Right cardiac atrium (tissue), 5 donors: ENCODE data around the gene OTUD7B. TPM values are rescaled to one million over a fixed set of nuclear protein-coding genes. Genes with fewer than 3 reads are reported as not detected.
A peak's percentile ranks its signal among the peaks of the same experiment; 100 is the strongest.

Experiments used
- ATAC-seq, 2 donors: fragments of 200-7000 bp; cut with Tn5 transposase; one replicate each; pipeline versions ENCODE4 v1.8.0 to v1.9.1; 2020; ENCODE audit warnings: moderate library complexity in 2 of 2, mild to moderate bottlenecking in 1 of 2
- DNase-seq, 3 donors: peaks; one replicate each; pipeline ENCODE4 v3.0.0-alpha.2; 2020
- H3K27ac ChIP-seq: one replicate; pipeline ENCODE4 v1.5.1; 2013; ENCODE audit warnings: mild to moderate bottlenecking, low read length, control low read depth, moderate library complexity
- H3K27me3 ChIP-seq: one replicate; pipeline ENCODE4 v1.6.1; 2013; ENCODE audit not compliant: control insufficient read depth, insufficient read depth
- H3K4me1 ChIP-seq: one replicate; pipeline ENCODE4 v1.6.1; 2013; ENCODE audit warnings: low read length; ENCODE audit not compliant: control insufficient read depth, insufficient read depth
- H3K4me3 ChIP-seq: one replicate; pipeline ENCODE4 v1.5.1; 2013; ENCODE audit warnings: low read length, control low read depth
- H3K9me3 ChIP-seq: one replicate; pipeline ENCODE4 v1.6.1; 2013; ENCODE audit warnings: low read length; ENCODE audit not compliant: control insufficient read depth
- WGBS: extraction: QIAGEN DNeasy Blood & Tissue Kit; methylation state at CpG from one replicate; pipeline ENCODE4 v1.1.7; 2013; 5-methylcytosine and 5-hydroxymethylcytosine counted together
- intact Hi-C, 4 donors: fragments of 100-400 bp; cut with DNase I; formaldehyde crosslinking; loops; one replicate each; pipeline versions ENCODE4 v1.11.0 to v1.14.0; 2022 to 2023
- polyA plus RNA-seq: library from polyadenylated mRNA; stranded (reverse); fragments of 200-250 nt; gene quantifications from one replicate; pipeline ENCODE4 v1.2.3, GENCODE V29; 2013
- total RNA-seq, 4 donors: library from RNA; stranded (reverse); fragmentation: NEBNext Ultra II Directional; extraction: Animal tissue kit (Norgen Biotek cat#: 25700); gene quantifications; one replicate each; pipeline ENCODE4 v1.2.1, GENCODE V29; 2021
- donor health status: healthy with polysubstance abuse.
- donor health status: DM: no; HTN: yes; CAD: no.
- donor health status: DM: no; HTN: no; CAD: no.
- donor health status: DM: no; HTN: yes; CAD: no; lungs with severe emphysema.
- donor health status: DM: yes; HTN: yes; CAD: no.

The OTUD7B gene
- total and polyA plus RNA-seq, 5 donors, result 9.6 to 27.2 (median 26.2) TPM

GRCh38 chr1:149979245-149979971, 31.1 kb downstream of the OTUD7B start:
- ATAC-seq (no peak), DNase-seq (no peak)
- Histone ChIP-seq H3K4me3 (no peak overlapping the region), H3K27ac (no peak overlapping the region), H3K4me1 (peaks cover 3% of the 10 kb centered on the region), H3K27me3 (no peaks in the 10 kb centered on the region), H3K9me3 (no peaks in the 10 kb centered on the region)
- 88% methylated on average over 2 of the region's 2 CpGs for WGBS
- intact Hi-C loops, result no loop called here

- DNase-seq (no peak), ATAC-seq (no peak)
- intact Hi-C loops, result no loop called here
- 29% methylated on average over 1 of the region's 1 CpG for WGBS
- no peaks in the 10 kb centered on the region for H3K9me3 ChIP-seq
- peaks cover 3% of the 10 kb centered on the region for H3K4me1 ChIP-seq
- H3K4me3 ChIP-seq, result no peak overlapping the region
- no peaks in the 10 kb centered on the region for H3K27me3 ChIP-seq
- H3K27ac ChIP-seq, result no peak overlapping the region
Observed at GRCh38 chr1:149978547-149979023, 31.9 kb downstream of the OTUD7B start.

GRCh38 chr1:149977345-149977744, 33.2 kb downstream of the OTUD7B start:
- DNase-seq (no peak), ATAC-seq (no peak)
- H3K27me3 ChIP-seq, result no peaks in the 10 kb centered on the region
- WGBS, result 84% methylated on average over 3 of the region's 3 CpGs
- no peaks in the 10 kb centered on the region for H3K9me3 ChIP-seq
- intact Hi-C loops, result no loop called here
- no peak overlapping the region for H3K4me3 ChIP-seq
- no peak overlapping the region for H3K27ac ChIP-seq
- peaks cover 3% of the 10 kb centered on the region for H3K4me1 ChIP-seq

- 96% methylated on average over 2 of the region's 2 CpGs for WGBS
Observed at GRCh38 chr1:149972547-149972946, 38.0 kb downstream of the OTUD7B start.

GRCh38 chr1:149967646-149968045, 42.9 kb downstream of the OTUD7B start:
- no peaks in the 10 kb centered on the region for H3K4me1 ChIP-seq
- DNase-seq (no peak), ATAC-seq (no peak)
- H3K4me3 ChIP-seq, result no peak overlapping the region
- no peaks in the 10 kb centered on the region for H3K9me3 ChIP-seq
- H3K27ac ChIP-seq, result no peak overlapping the region
- intact Hi-C loops, result loop anchor here in 1 of 4 donors (10.0 kb wide), 2 partner anchors 77 to 197 kb away; no protein-coding TSS in a partner anchor
- H3K27me3 ChIP-seq, result no peaks in the 10 kb centered on the region

More at GRCh38 chr1:149972547-149972946, 38.0 kb downstream of the OTUD7B start:
- no peak overlapping the region for H3K27ac ChIP-seq
- H3K9me3 ChIP-seq, result no peaks in the 10 kb centered on the region
- H3K4me1 ChIP-seq, result no peaks in the 10 kb centered on the region
- no peak overlapping the region for H3K4me3 ChIP-seq
- DNase-seq (no peak), ATAC-seq (no peak)
- intact Hi-C loops, result loop anchor here in 1 of 4 donors (5.0 kb wide), 1 partner anchor 35 kb away; no protein-coding TSS in a partner anchor
- no peaks in the 10 kb centered on the region for H3K27me3 ChIP-seq

- Histone ChIP-seq H3K4me1 (no peaks in the 10 kb centered on the region), H3K9me3 (no peaks in the 10 kb centered on the region), H3K27me3 (no peaks in the 10 kb centered on the region), H3K27ac (no peak overlapping the region), H3K4me3 (no peak overlapping the region)
- WGBS, result 83% methylated on average over 3 of the region's 3 CpGs
- intact Hi-C loops, result loop anchor here in 1 of 4 donors (10.0 kb wide), 2 partner anchors 78 to 198 kb away; no protein-coding TSS in a partner anchor
- ATAC-seq (no peak), DNase-seq (no peak)
Observed at GRCh38 chr1:149967041-149967440, 43.5 kb downstream of the OTUD7B start.

- no peak for ATAC-seq
- 79% methylated on average over 1 of the region's 1 CpG for WGBS
Observed at GRCh38 chr1:149966405-149966804, 44.1 kb downstream of the OTUD7B start.

GRCh38 chr1:149965440-149965839, 45.1 kb downstream of the OTUD7B start:
- DNase-seq (no peak), ATAC-seq (no peak)
- Histone ChIP-seq H3K4me1 (no peaks in the 10 kb centered on the region), H3K27me3 (no peaks in the 10 kb centered on the region), H3K9me3 (no peaks in the 10 kb centered on the region), H3K27ac (no peak overlapping the region), H3K4me3 (no peak overlapping the region)
- WGBS, result 88% methylated on average over 3 of the region's 3 CpGs
- intact Hi-C loops, result loop anchor here in 1 of 4 donors (10.0 kb wide), 2 partner anchors 79 to 199 kb away; no protein-coding TSS in a partner anchor

More at GRCh38 chr1:149966405-149966804, 44.1 kb downstream of the OTUD7B start:
- DNase-seq, result no peak
- H3K9me3 ChIP-seq, result no peaks in the 10 kb centered on the region
- H3K27me3 ChIP-seq, result no peaks in the 10 kb centered on the region
- H3K4me3 ChIP-seq, result no peak overlapping the region
- H3K4me1 ChIP-seq, result no peaks in the 10 kb centered on the region
- no peak overlapping the region for H3K27ac ChIP-seq
- intact Hi-C loops, result loop anchor here in 1 of 4 donors (10.0 kb wide), 2 partner anchors 78 to 198 kb away; no protein-coding TSS in a partner anchor

GRCh38 chr1:149963358-149963757, 47.2 kb downstream of the OTUD7B start:
- Histone ChIP-seq H3K27ac (no peak overlapping the region), H3K4me1 (no peaks in the 10 kb centered on the region), H3K9me3 (no peaks in the 10 kb centered on the region), H3K4me3 (no peak overlapping the region), H3K27me3 (no peaks in the 10 kb centered on the region)
- 46% methylated on average over 3 of the region's 3 CpGs for WGBS
- ATAC-seq, result peak in 1 of 2 donors; percentile 53
- no peak for DNase-seq
- intact Hi-C loops, result loop anchor here (2.0 to 10.0 kb wide), 5 partner anchors 81 to 204 kb away; no protein-coding TSS in a partner anchor

GRCh38 chr1:149962736-149963135, 47.8 kb downstream of the OTUD7B start:
- ATAC-seq, result no peak
- intact Hi-C loops, result loop anchor here (2.0 to 10.0 kb wide), 5 partner anchors 82 to 205 kb away; no protein-coding TSS in a partner anchor
- no peaks in the 10 kb centered on the region for H3K4me1 ChIP-seq

GRCh38 chr1:149962039-149962647, 48.4 kb downstream of the OTUD7B start:
- 14% methylated on average over 3 of the region's 3 CpGs for WGBS

More at GRCh38 chr1:149962736-149963135, 47.8 kb downstream of the OTUD7B start:
- Histone ChIP-seq H3K9me3 (no peaks in the 10 kb centered on the region), H3K27ac (no peak overlapping the region), H3K4me3 (no peak overlapping the region), H3K27me3 (no peaks in the 10 kb centered on the region)
- DNase-seq, result no peak
- 49% methylated on average over 2 of the region's 2 CpGs for WGBS

More at GRCh38 chr1:149962039-149962647, 48.4 kb downstream of the OTUD7B start:
- ATAC-seq, result peak; percentile 78 to 86
- no peaks in the 10 kb centered on the region for H3K27me3 ChIP-seq
- no peaks in the 10 kb centered on the region for H3K4me1 ChIP-seq
- intact Hi-C loops, result loop anchor here (2.0 to 10.0 kb wide), 5 partner anchors 83 to 205 kb away; no protein-coding TSS in a partner anchor
- H3K4me3 ChIP-seq, result no peak overlapping the region
- peak overlapping the region; percentile 84 for H3K27ac ChIP-seq
- H3K9me3 ChIP-seq, result no peaks in the 10 kb centered on the region
- DNase-seq, result peak in 1 of 3 donors; percentile 50
